C4-2B (cell line): ENCODE measurements around the gene PHF12.

Source experiments
- ZFX ChIP-seq: fragments of 450-650 bp; IDR thresholded peaks from 2 replicates; pipeline ENCODE4 v1.6.1; 2017
- TF ChIP-seq, protein P1 (sequence below): fragments of 450-650 bp; conservative IDR thresholded peaks from 2 replicates; pipeline ENCODE4 v1.5.1; 2017; ENCODE audit warnings: mild to moderate bottlenecking

GRCh38 chr17:28977659-28978355 lies 26.5 kb upstream of the PHF12 start:
- TF ChIP-seq, protein P1, sequence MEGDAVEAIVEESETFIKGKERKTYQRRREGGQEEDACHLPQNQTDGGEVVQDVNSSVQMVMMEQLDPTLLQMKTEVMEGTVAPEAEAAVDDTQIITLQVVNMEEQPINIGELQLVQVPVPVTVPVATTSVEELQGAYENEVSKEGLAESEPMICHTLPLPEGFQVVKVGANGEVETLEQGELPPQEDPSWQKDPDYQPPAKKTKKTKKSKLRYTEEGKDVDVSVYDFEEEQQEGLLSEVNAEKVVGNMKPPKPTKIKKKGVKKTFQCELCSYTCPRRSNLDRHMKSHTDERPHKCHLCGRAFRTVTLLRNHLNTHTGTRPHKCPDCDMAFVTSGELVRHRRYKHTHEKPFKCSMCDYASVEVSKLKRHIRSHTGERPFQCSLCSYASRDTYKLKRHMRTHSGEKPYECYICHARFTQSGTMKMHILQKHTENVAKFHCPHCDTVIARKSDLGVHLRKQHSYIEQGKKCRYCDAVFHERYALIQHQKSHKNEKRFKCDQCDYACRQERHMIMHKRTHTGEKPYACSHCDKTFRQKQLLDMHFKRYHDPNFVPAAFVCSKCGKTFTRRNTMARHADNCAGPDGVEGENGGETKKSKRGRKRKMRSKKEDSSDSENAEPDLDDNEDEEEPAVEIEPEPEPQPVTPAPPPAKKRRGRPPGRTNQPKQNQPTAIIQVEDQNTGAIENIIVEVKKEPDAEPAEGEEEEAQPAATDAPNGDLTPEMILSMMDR, result no peak
- no peak for TF ChIP-seq ZFX
